HG03196 (cell line): ENCODE measurements around the gene GSE1.

ENCODE experiments used
- ATAC-seq: cut with Tn5 transposase; IDR thresholded peaks from one replicate; pipeline ENCODE4 v1.9.1; 2021; ENCODE audit not compliant: unreplicated experiment

Gene GSE1

DNA sequence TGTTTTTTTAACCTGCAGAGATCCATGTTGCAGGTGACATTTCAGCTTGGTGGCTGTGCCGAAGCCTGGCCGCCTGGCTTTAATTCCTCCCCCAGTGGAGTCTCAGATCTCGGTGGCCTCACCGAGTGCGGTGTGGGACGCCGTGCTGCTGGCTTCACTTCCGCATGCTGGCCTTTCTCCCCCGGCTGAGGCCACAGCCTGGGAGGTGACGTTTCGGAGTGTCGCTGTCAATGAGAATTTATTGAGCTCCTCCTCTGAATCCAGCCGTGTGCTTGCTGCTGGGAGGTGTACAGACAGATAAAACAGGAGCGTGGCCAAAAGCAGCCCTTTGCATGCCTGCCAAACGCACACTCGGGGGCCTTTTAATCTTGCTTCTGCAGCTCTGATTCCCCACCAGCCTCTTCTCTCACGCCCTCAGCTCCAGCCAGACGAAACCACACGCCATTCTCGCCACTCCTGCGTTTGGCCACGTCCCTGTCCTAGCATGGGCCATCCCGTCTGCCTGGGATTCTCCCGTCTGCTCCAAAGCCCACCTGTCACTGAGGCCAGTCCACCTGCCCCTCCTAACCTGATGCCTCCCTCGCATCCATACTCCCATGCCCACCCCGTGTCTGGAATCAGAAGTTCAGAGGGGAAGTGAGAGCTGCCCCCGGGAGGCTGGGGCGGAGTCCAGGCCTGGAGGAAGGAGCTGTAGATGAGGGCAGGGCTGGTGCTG is 3.6 kb downstream of the GSE1 start:
- no peak for ATAC-seq

DNA sequence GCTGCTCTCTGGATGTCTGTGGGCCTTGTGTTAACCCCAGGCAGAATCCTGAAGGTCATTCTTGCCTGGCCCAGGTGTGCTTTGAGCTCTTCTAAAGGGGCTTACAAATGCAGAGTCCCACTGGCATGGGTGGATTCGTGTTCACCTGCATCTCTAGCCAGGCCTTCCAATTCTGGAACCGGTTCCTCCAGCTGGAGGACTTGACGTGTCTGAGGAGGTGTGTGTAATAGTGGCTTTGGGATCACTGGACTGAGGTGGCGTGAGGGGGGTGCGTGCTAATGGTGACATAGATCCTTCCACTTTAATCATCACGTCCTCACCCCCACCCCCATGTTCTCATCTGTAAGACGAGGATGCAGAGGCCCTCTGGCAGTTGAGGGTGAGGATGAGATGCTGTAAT is 4.8 kb downstream of the GSE1 start:
- no peak for ATAC-seq

DNA sequence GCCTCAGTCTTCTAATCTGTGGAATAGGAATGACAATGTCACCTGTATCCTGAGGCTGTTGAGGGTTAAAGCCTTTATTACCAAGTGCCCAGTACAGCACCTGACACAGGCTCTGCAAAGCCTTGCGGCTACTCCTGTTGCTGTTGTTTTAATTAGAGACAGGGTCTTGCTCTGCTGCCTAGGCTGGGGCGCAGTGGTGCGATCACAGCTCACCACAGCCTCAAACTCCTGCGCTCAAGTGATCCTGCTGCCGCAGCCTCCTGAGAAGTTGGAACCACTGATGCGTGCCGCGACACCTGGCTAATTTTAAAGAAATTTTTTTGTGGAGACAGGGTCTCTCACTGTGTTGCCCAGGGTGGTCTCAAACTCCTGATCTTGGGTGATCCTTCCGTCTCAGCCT is 5.4 kb downstream of the GSE1 start:
- ATAC-seq: no peak

DNA sequence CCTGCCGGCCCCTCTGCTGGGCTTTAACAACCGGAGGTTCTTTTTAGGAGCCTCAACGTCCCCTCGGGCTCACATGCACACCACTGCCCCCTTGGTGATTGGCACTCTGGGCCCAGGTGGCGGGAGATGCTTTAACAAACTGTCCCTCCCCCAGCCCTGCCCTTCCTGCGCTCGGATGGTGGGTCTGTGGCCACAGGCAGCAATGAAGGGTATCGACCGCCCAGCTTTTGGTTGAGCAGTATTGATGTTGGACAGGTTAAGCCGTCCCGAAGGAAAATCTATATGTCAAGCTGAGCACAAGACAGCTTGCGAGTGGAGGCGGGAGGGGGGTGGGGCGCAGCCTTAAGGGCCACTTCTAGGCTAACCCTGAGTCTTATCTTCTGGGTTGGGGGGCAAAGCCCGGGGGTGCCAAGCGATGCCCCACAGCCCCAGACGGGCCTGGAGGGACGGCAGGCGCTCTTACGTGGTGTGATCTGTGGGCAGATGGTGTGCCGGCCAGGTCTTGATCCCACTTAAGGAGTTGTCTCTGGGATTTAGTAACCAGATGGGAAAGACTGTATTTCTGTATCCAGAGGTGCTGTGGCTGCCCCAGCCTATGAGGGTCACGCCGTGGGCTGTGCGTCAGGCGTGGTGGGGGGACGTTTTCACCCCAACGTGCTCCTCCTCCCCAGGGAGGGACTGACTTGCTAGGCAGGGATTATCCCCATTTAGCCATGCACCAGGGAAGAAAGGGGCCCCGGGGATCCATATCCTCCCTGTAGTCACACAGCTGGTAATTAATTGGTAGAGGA is 6.2 kb downstream of the GSE1 start:
- ATAC-seq: no peak

DNA sequence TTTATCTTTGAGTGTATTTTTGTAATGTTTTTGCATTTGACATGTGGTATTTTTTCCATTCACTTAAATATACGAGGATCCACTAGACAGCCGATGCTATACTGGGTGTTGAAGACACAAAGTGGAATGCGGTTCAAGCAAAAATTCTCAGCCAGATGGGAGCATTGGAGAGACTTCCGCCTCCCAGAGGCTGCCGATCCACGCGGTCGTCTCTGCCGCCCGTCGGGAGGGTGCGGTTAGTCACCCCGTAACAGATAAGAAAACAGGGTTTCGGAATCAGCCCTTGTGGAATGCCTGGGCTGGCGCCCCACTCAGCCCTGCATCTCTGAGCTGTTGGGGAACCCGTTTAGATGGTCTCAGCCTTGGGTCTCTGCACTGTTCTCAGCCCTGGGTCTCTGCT is 7.3 kb downstream of the GSE1 start:
- ATAC-seq: no peak

DNA sequence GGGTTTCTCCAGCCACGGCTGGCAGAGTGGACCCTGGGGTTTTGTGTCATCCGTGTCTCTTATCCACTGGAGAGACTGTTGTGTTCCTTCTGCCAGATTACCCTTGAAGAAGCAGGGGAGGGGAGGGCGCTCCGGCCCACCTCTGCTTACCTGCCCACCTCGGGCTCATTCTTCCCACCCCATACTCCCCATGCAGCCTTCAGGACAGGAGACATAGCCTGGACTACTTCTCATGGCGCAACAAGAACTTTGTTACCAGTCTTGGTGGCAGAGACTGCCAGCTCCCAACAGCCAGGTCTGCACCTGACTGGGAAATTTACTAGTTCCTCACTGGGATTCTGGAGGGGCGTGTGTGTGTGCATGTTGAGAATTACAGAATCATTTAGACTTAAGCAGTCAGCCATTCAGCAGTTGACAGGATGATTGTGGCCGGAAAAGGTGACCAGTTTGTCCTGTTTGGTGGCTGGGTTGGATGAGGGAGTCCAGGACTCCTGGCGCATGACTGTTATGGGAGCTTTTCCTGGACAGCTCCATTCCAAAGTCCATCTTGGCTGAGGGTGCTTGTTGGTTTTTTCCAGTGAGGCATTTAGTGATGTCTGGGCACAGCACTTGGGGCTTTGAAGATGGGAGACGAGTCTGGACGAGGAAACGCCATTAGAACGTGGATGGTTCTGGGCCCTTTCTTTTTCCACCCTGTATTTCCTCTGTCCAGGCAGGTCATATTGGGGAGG is 8.7 kb downstream of the GSE1 start:
- no peak for ATAC-seq

DNA sequence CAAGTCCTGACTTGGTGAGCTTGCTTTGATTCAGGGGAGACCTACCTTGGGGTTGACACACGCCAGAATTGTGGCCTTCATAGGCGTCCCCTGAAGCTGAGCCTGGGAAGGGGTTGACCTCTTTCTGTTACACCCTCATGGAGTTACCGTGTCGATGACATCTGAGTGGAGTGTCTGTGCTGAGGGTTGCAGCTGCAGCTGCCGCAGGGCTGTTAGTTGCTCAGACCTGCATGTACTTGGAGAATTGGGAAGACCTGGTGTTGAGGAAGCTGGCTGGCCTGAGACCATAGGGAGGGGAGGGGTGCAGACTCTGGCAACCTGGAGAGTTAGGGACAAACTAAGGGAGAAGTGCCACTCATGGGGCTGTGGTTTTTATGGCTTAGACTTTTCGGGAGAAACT is 9.6 kb downstream of the GSE1 start:
- ATAC-seq: no peak

DNA sequence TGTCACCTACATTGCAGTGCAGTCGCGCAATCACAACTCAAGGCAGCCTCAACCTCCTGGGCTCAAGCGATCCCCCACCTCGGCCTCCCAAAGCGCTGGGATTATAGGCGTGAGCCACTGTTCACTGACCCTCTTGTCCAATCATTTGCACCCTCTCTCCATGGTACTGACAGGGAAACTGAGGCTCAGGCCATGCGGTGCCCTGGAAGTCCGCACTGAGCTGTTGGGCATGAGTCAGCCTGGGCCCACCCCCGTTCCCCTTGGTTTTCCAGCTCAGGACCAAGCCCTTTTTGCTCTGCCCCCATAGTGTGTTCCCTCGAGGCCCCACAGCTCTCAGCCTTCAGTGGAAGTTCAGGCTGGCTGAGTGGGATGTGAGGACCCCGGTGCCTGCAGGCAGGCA is 10.1 kb downstream of the GSE1 start:
- no peak for ATAC-seq

DNA sequence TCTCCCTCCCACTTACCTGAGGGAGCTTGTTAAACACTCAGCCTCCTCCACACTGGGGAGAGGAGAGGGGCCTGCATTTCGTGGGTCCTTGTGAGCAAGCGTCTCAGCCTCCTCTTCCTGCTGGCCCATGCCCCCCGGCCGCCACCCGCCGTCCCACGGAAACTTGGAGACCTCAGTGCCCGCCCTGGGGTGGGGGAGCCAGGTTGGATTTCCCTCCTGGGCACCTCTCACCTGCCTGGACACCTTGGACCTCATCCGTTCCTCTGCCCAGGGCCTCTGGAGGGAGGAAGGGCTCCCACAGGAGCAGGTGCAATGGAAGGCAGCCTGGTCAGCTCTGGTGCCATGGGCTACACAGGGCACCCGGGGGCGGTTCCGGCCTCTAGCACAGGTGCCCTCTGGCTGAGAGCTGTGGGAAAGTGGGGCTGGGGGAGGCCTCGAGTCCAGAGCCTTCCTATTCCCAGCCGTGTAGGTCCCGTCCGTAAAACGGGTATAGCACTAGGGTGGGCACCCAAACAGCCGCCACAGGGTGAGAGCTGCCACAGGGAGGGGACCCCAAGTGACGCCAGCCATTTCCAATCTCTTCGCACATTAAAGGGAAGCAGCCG is 11.0 kb downstream of the GSE1 start:
- no peak for ATAC-seq

DNA sequence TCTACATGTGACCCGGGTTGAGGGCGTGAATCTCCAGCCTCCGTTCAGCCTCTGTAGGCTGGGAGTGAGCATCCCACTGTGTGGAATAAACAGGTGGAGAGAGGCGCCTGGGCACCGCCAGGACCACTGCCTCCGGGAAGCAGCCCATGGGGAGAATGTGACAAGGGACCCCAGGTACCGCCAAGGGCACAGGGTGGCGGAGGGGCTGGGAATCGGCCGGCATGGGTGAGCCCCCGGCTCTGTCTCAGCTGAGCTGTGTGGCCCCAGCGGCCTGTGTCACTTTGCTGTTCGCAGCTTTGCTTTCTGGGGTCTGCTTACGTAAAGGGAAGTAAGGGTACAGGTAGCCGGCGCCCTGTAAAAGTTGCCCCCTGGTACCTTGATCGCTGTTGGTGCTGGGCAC is 11.5 kb downstream of the GSE1 start:
- ATAC-seq: no peak

DNA sequence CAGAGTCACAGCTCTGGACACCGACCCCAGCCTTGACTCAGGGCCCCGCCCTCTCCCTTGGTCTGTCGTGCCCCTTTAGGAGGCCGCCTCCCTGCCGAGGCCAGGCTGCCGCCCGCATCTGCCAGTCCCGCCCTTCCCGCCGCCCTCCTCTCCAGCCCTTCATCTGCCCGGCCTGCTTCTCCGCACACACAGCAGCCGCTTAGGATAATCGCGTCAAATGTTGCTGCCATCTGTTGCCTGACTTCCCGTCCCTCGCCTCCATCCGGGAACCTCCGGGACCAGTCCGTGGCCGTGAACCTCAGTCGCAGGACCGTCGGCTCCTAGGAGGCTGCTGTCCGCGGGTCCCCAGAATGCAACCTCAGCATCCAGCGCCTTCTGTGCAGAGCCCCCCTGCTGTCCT is 11.9 kb downstream of the GSE1 start:
- ATAC-seq: no peak

DNA sequence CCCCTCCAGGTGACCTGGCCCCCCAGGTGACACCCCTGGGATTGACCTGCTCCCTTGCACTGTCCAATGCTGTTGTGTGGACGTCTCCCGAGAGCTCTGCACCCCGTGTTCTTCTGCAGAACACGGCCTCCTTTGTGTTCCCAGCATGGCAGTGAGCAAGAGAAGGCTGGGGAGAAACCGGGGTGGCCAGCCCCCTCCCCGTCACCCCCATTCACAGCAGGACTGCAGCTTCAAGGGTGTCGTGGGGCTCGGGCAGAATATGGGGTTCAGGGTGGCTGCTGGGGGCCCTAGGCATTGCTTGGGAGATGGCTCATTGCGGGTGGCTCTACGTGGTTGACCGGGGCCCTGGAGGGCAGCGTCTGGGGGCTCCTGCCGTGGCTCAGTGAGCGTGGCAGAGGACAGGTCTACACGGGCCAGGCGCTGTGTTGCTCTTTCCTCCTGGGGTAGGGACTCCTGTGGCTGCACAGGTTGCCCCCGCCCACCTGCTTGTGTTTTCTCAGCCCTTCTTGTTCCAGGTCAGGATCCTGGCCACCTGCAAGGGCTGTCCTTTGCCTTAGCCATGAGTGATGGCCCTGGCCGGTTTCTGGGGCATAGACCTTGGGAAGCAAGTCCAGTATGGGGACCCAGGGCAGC is 12.5 kb downstream of the GSE1 start:
- ATAC-seq: no peak

DNA sequence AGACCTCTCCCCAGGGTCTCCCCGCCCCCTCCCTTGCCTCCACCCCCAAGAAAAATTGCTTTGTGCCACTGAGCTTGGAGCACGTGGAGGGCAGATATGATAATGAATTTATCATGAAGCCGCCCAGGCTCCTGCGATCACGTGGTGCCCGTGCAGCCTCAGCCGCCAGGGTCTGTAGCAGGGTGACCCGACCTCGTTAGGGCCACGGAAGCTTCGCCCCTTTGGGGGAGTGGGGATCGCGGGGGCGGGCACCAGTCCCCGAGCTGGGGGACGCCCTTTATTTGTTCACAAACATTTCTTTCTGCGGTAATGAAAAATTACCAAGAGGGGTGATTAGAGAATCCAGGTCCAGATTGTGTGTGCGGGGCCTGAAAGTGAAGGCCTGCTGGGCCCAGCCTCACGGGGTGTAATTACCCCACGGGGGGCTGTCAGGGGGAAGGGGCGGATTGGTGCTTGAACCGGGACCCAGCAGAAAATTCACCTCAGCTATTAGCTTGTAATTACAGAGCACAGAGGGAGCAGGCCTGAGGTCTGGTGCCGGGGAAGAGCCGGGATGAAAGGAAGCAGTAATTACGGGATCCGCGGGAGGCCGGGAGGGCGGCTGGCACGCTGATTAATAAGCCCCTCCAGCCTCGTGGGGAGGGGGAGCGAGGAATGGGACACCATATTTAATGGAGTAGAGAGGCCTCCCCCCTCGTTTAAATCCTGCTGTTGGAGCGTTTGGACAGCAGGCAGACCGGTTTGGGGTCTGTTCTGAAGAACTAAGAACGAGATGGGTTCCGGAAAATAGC is 13.3 kb downstream of the GSE1 start:
- no peak for ATAC-seq

DNA sequence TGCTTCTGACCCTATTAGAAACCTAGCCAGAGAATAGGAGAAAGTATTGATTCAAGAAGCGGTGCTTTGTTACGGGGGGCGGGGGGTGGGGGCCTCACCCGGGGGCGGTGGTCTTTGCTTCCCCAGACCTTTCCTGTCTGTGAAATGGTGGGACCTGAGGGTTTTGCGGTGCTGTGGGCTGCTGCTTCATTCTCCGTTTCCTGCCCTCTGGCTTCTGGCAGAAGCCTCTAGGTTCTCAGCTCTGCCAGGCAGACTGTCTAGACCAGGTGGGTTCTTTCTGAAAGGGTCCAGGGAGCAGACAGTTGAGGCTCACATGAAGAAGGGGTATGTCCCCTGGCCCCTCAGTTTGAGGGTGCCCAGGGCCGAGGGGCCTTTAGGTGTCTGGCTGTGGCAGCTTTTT is 14.0 kb downstream of the GSE1 start:
- ATAC-seq: no peak

DNA sequence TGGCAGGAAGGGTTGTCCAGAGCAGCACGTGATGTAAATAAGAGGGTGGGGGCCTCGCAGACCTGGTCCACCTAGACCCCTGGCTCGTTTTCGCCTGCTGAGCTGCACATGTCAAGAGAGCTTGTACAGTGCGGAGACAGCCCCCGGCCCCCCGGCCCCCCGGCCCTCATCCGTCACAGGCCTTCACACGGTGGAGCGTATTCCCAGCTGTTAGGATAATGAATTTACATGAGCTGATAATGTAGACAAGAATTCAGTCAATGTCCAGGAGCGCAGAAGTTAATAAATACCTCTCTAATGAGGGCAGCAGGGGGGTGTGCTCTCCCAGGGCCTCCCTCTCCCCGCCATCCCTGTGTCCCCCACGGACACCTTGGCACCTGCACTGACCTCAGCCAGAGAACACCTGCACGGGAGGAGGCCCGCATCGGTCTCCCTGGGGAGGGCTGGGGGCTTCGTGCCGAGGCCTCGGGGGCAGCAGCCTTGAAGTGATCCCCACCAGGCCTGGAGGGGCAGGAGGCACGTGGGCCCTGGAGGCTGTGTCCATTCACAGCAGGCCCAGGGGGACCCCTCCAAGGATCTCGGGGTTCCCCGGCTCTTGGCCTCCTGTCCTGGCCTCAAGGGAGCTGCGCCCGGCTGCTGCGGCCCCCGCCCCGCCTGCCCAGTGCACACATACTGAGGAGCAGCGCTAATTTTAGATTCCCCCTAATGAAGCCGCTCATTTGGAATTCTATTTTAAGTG is 14.6 kb downstream of the GSE1 start:
- no peak for ATAC-seq

DNA sequence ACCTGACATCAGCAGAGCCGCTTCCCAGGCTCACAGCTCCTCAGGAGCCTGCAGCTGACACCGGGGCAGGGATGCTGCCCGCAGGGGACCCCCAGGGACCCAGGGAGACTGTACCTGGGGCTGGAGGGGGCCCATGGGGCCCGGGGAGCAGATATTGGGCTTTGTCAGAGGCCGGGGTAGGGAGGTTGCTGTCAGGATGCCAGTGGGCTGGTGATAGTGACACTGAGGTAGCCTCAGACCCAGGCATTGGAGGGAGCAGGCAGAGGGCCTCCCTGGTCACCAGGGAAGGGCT is 15.1 kb downstream of the GSE1 start:
- no peak for ATAC-seq

DNA sequence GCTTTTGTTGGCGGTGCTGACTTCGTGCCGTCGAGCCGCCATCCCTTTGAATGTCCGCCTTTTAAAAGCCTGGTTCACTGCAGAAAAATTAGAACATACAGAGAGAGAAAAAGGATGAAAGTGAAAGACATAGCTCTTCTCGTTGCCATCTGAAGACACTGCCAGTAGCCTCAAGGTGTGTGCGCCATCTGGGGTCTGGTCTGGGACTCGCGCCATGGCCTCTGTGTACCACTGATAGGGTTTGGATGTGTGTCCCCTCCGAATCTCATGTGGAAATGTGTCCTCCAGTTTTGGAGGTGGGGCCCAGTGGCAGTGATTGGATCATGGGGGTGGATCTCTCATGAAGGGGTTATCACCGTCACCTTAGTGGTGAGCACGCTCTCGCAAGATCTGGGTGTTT is 15.5 kb downstream of the GSE1 start:
- ATAC-seq: no peak

DNA sequence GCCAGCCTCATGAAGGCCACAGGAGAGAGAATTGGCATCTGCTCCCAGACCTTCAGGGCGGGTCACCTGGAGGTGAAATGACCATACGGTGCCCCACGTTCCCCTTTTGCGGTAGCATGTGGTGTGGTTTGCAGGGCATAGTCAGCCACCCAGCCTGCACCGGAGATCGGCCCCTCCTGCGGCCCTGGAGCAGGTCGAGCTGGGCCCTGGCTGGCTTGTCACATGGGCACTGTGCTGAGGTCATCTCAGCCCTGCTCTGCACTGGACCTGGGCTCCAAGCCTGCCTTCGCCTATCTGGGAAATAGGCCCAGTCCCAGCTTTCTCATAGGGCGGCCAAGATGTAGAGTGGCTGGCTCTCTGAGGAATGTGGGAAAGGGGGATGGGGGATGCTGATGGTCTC is 16.2 kb downstream of the GSE1 start:
- ATAC-seq: no peak

DNA sequence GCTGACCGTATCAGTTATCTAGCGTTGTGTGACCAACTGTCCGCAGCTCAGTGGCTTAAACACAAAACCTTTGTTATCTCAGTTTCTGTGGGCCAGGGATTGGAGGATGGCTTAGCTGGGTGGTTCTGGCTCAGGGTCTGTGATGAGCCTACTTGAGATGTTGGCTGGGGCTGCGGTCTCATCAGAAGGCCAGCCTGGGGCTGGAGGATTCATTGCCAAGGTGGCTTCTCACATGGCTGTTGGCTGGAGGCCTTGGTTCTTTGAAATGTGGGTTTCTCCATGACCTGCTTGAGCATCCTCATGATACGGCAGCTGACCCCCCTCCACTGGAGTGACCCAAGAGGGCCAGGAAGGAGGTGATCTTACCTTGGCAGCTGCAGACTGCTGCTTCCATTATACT is 16.7 kb downstream of the GSE1 start:
- ATAC-seq: no peak

DNA sequence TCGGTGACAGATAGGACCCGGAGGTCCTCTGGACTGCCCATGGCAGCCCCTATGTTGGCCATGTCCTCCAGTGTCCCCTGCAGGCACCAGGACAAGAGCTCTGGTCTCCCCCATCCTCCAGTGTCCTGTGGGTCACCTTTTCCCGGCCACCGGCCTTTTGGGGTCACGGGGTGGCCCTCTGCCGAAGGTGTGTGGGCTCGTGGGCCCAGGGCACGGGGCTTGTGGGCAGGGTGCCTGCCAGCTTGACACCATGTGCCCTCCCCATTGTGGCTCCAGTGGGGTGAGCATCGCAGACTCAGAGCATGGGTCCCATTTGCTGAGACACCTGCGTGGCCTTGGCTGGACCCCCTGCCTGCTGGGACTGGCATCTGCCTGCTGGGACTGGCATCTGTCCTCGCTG is 18.1 kb downstream of the GSE1 start:
- ATAC-seq: no peak
